ENCODE data around the gene PCDHGA5. TPM values are rescaled to one million over a fixed set of nuclear protein-coding genes. Genes with fewer than 3 reads are reported as not detected.

PCDHGA5 gene
- total RNA-seq, 1 experiment from 2014 or later: 1.3 TPM

DNA sequence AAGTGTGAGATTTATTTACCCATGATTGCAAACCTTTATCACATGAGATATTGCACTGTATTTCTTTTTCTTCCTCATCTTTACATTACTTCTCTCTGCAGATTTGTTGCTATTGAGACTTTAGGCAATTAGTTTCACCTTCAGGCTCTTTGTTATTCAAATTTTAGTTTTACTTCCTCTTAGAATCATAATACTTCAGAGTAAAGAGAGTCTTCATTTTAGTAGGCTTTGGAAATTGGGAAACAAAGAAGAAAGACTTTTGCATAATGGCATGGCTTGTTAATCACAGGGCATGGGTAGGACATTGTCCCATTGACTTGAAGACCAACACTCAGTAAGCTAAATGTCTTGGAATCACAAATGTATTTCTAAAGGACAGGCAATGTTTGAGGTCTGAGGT, 1.2 kb upstream of the PCDHGA5 start:
- Histone ChIP-seq H3K18ac (ENCODE audit: insufficient read length, low read depth, low read length) (no peak overlapping the region), H3K4ac (ENCODE audit: low read depth, low read length) (no peak overlapping the region), H3K56ac (ENCODE audit: insufficient read length, low read depth, low read length) (no peak overlapping the region), H3K4me1 (ENCODE audit: insufficient read depth, low read length) (no peaks in the 10 kb centered on the region), H4K5ac (ENCODE audit: insufficient read length, low read depth, low read length) (no peak overlapping the region), H2BK120ac (ENCODE audit: low read depth, low read length, poor library complexity, severe bottlenecking) (no peak overlapping the region), H3K27ac (ENCODE audit: insufficient read length, low read depth, low read length) (no peak overlapping the region), H4K91ac (ENCODE audit: insufficient read length, low read depth, low read length) (no peak overlapping the region), H4K8ac (replicated peaks; ENCODE audit: insufficient read length, low read depth, low read length) (no peak overlapping the region), H3K4me2 (ENCODE audit: insufficient read depth, insufficient read length, low read length) (no peak overlapping the region), H4K20me1 (ENCODE audit: control insufficient read depth, insufficient read depth, insufficient read length) (no peaks in the 10 kb centered on the region), H2BK5ac (ENCODE audit: insufficient read length, low read length) (no peak overlapping the region), H3K14ac (ENCODE audit: insufficient read depth, low read length) (no peak overlapping the region), H2BK20ac (ENCODE audit: low read depth, low read length, poor library complexity, severe bottlenecking) (no peak overlapping the region), H3K27me3 (ENCODE audit: insufficient read depth, low read length) (no peaks in the 10 kb centered on the region), H3K79me2 (ENCODE audit: insufficient read depth, low read length) (no peaks in the 10 kb centered on the region), H2AK5ac (ENCODE audit: insufficient read length, low read length) (no peak overlapping the region), H3K23me2 (ENCODE audit: insufficient read length, low read depth, low read length, poor library complexity, severe bottlenecking) (no peaks in the 10 kb centered on the region), H2BK15ac (ENCODE audit: low read depth, low read length) (no peak overlapping the region), H3K79me1 (ENCODE audit: insufficient read depth, low read depth, low read length, poor library complexity, severe bottlenecking) (no peaks in the 10 kb centered on the region), H3K9me3 (ENCODE audit: control insufficient read depth, low read depth, low read length) (peaks cover 22% of the 10 kb centered on the region), H2AFZ (ENCODE audit: low read length) (no peak overlapping the region), H3K9ac (ENCODE audit: extremely low read depth, insufficient read length, low read length) (no peak overlapping the region), H3K23ac (ENCODE audit: insufficient read length, low read depth, low read length) (no peak overlapping the region), H2BK12ac (ENCODE audit: insufficient read length, low read depth, low read length) (no peak overlapping the region), H3T11ph (ENCODE audit: low read length) (no peak overlapping the region)
- Mint-ChIP-seq H3K4me3 (peak overlapping the region in 1 of 2 experiments; percentile 10; a peak in 1 of 5 replicates), H3K4me1 (peaks cover 7 to 15% of the 10 kb centered on the region in 2 experiments; a peak in 3 of 4 replicates), H3K9me3 (peaks cover 67 to 74% of the 10 kb centered on the region in 2 experiments), H3K36me3 (ENCODE audit: insufficient read depth in 1 of 3, low read depth in 3 of 3) (peaks cover 46 to 65% (median 60%) of the 10 kb centered on the region in 3 experiments), H3K27me3 (ENCODE audit: low read depth) (peaks cover 7% of the 10 kb centered on the region), H3K27ac (no peak overlapping the region)
- no peak for DNase-seq
- TF ChIP-seq, protein P1, sequence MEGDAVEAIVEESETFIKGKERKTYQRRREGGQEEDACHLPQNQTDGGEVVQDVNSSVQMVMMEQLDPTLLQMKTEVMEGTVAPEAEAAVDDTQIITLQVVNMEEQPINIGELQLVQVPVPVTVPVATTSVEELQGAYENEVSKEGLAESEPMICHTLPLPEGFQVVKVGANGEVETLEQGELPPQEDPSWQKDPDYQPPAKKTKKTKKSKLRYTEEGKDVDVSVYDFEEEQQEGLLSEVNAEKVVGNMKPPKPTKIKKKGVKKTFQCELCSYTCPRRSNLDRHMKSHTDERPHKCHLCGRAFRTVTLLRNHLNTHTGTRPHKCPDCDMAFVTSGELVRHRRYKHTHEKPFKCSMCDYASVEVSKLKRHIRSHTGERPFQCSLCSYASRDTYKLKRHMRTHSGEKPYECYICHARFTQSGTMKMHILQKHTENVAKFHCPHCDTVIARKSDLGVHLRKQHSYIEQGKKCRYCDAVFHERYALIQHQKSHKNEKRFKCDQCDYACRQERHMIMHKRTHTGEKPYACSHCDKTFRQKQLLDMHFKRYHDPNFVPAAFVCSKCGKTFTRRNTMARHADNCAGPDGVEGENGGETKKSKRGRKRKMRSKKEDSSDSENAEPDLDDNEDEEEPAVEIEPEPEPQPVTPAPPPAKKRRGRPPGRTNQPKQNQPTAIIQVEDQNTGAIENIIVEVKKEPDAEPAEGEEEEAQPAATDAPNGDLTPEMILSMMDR (conservative IDR thresholded peaks at IDR 0.05): no peak
